ENCODE measurements around the gene SUMO3.
A peak's percentile ranks its signal among the peaks of the same experiment; 100 is the strongest.
"Not testable (repeated sequence)": the region's sequence is repeated elsewhere in the genome, so short reads cannot be mapped to it uniquely, and the experiment has no call there.

The SUMO3 gene

DNA sequence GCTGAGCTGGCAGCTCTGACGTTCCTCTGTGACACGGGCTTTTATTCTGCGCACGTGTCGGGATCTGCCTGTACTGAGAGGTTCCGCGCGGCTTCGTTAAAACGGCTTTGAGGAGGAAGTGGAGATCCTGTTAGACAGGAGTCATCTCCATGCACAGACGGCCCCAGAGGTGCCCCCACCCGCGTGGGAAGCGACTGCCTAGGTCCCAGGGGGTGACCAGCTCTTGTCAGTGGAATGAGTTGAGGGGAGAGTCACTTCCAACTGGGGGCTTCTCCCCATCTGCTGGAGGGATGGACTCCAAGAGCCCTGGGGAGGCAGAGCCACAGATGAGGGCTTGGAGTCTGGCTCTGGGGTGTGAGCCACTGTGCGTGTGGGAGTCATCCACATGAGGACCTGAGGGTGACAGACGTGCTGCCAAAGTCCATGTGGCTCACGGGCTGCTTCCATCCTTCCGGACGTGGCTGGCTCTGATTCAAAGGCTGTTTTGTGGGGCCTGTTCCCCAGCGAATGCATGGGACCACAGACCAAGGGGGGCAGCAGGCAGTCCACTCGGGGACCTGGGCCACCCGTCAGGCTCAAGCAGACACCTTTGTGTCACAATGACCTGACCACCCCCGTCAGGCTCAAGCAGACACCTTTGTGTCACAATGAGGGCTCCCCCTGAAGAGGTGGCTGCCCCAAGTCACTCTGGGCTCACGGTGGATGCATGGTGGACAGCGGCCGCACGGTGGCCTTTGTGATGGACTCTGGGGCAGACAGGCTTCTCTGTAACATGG lies 28.8 kb upstream of the SUMO3 start:
- DNase-seq (ENCODE audit: low read depth), result peak; percentile 44

DNA sequence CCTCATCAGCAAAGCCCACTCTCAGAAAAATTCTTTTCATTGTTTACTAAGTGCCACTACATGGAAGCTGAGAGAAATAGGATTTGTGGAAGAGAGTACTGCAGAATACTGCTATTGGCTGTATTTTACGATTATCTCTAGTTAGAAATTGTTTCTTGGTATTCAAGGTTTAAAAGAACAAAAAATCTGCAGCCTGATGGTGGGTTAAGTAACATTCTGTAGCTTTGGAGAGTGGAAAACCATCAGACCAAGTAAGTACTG lies 28.3 kb upstream of the SUMO3 start:
- DNase-seq (ENCODE audit: low read depth), result no peak

DNA sequence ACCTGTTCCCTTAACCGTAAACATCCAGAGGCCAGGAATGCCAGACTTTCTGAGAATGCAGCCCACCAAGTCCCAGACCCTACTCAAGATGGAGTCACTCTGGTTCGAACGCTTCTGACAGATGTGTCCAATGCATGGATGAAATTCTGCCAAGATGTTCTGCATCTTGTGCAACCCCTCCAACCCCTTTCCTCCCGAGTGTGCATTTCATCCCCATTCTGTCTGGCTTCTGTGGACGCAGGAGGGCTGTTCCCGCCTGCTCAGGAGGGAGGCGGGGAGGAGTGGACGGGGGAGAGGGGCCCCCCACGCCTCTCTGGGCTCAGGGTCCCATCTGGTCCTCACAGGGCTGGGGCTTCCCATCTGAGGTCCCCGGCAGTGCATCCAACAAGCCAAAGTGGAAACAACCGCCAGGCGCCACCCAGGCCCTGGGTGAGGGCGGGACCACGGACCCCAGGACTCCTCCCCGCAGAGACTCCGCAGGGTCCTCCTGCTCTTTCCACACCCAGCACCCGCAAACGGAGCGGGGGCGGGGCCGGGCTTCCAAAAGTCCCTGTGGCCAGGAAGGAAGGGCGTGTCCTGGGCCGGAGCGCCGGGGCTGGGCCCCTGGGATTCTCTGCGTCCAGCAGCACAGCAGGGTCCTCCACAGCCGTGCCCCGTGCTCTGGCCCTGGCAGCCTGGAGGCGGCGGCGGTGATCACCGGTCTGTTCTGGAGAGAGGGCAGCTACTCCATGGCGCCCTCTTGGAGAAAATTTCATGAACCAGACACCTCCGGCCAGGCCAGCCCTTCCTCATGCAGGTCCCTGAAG lies 27.8 kb upstream of the SUMO3 start:
- peak; percentile 51 for DNase-seq (ENCODE audit: low read depth)

DNA sequence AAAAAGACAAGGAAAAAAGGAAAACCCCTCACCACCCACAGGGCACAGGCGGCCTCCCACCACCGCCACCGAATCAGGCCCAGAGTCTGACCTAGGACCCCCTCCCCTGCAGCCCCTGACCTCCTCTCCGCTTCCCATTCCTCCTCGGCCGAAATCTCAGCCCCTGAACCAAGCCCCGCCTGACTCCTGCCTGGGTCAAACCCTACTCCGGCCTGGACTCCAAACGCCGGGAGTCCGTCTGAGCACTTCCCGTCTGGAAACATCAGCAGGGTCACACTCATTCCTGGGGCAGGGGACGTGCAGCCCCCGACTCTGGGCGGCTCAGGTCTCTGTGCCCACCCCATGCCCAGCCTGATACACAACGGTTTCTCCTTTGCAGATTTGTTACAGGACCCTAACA lies 26.4 kb upstream of the SUMO3 start:
- DNase-seq (ENCODE audit: low read depth), result no peak

DNA sequence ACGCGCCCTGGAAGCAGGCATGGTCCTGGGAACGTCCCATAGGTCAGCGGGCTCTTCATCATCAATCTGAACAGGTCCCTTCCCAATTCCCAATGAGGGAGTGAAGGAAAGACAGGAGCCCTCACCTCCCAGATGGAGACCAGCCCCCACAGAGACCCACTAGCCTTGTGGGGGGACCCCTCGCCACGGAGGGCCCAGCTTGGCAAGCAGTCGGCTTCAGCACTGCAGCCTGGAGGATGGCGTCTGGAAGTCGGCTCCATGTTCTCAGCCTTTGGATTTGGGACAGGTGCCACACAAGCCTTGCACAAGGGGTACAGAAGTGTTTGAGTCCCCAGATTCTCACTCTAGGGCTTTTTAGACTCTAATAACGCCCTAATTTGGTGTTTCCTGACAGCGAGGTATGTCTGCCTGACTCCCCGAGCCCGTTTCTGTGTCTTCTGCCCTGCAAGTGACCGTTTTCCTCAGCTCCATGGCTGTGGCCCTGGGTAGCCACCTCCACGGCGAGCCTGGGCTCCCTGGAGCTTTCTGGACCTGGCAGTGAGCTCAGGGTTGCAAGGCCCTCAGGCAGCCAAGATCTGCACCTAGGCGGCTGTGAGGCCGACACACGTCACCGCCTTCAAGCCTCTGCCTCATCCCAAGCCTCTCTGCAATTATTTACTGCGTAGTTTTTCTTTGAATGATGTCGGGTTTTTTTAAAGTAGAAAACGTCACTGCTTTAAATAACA lies 25.0 kb upstream of the SUMO3 start:
- DNase-seq (ENCODE audit: low read depth), result no peak

DNA sequence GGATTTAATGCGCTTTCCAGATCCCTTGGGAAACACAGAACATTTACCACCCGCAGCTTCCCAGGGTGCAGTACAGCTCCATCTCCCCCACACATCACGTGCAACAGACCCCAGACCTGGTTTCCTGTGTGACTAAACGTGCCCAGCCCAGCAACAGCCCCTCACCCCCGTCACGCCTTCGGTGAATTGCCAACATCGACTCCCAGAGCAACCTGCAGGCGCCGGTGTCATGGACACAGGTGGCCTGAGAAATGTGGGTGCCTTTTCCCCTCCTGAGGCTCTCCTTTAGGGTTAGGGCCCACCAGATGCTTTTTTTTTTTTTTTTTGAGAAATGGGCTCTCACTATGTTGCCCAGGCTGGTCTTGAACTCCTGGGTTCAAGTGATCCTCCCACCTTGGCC lies 24.2 kb upstream of the SUMO3 start:
- DNase-seq (ENCODE audit: low read depth), result no peak

DNA sequence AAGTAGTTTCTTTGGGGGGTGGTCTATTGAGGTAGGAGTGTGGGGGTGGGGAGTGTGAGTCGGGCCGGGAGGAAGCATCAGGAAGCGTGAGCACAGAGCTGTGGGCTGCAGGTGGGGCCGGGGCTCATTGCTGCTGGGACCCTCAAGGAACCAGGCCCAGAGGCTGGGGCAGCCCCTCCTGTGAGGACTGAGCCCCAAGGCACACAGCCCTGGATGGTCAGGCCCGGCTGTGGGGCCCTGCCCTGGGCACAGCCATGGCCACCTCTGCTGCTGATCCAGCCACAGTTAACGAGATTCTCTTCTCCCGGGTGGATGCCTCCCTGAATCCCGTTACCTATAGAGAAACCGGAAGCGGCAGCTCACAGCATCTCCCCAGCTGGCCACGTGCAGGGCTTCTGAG lies 22.9 kb upstream of the SUMO3 start:
- no peak for DNase-seq (ENCODE audit: low read depth)

DNA sequence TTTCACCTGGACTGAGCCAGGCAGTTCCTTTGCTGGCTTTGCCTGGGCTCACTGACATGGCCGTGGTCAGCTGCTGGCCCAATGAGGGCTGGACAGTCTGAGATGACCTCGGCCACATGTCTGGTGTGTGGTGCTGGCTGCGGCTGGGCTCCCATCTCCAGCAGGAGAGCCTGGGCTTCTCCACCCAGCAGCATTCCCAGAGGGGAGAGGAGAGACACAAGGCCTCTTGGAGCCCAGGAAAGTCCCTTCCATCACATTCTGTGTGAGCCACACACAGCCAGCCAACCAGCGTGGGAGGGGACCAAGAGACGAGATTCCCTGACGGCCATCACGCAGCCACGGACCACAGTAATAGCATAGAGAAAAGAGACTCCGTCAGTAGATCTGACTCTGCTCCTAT lies 21.1 kb upstream of the SUMO3 start:
- no peak for DNase-seq (ENCODE audit: low read depth)

DNA sequence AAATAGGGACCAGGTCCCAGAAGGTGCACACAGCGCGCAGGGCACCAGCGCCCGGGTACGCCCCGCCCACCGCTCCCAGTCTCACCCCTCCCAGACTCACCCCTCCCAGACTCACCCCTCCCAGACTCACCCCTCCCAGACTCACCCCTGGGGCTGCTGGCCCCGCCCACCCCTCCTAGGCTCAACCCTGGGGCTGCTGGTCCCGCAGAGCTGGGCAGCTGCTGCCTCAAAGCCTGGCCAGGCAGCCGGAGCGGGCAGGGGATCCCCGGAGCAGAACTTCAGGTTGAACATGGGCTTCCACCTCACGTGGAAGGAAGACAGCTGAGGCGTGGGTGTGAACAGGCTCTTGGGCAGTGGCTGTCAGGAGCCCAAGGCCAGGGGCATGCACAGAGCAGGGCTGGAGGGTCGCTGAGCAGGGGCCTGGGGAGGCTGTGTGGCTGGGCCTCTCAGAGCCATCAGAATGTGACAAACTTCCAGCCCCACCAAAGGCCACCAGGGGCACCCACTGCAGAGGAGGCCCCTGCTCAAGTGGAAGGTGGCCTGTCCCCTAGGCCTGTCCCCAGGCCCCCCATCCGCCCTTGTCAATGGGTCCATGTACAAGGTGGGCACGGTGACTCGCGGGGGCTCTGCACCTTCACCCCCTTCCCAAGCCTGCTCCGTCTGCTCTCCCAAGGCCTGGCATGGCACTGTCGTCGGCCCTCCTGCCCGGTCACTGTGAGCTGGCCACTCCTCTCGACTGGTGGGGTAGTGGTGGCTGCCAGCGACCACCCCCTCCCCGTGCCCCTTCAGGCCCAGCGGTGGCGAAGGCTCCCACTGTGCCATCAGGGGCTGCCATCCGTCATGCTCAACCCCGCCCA lies 20.4 kb upstream of the SUMO3 start:
- DNase-seq (ENCODE audit: low read depth), result no peak

DNA sequence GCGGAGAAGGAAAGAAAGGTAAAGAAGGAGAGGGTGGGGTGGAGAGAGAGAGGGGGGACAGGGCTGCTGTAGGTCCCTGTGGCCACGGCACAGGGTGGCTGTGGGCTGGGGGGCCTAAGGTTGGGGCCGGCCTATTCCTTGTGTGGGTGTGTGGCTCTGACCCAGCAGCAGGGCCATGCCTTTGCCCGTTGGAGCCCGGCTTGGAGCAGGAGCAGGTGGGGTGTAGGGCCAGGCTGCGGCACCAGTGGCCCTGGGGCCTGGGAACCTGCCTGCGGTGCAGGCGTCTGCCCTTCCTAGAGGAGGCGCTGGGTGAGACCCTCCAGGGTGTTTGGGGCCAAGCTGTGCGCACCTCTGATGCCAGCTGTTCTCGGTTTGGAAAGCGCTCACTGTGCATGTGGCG lies 19.7 kb upstream of the SUMO3 start:
- no peak for DNase-seq (ENCODE audit: low read depth)

DNA sequence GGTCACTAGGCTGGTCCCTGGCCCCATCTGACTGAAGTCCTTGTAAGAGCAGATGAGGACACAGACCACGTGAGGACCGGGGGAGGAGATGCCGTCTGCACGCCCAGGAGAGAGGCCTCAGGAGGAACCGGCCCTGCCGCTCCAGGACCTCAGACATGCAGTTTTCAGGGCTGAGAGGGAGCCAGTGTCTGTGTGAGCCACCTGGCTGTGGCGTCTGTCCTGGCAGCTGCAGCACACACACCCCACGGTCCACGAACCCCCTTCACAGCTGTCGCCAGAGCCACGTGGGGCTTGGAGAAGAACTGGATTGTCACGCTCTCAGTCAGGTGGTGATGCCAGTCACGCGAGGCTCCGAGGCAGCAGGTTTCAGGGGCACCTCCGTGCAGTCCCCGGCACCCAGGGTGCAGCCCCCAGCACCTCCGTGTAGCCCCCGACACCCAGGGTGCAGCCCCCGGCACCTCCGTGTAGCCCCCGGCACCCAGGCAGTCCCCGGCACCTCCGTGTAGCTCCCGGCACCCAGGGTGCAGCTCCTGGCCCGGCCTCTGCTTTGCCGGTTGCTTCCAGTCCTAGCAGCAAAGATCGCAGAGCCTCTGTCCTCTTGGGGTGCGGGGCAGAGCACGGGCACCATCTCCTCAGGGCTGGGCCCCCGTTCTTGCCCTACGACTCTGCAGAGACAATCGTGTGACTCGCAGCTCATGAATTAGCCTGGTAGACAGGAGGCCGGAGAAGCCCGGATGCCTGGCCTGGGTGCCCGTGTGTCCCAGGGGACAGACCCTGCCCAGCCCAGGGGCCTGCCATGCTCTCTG lies 19.0 kb upstream of the SUMO3 start:
- peak; percentile 28 for DNase-seq (ENCODE audit: low read depth)

DNA sequence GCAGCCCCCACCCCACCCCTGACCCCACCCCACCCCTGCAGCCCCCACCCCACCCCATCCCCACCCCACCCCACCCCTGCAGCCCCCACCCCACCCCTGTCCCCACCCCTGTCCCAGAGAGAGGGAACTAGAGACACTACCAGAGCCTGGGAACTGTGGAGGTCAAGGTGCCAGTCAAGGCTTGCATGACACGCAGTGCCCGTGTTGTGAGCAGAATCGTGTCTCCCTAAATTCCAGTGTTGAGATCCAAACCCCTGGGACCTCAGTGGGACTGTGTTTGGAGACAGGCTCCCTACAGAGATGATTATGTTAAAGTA lies 18.4 kb upstream of the SUMO3 start:
- no peak for DNase-seq (ENCODE audit: low read depth)

DNA sequence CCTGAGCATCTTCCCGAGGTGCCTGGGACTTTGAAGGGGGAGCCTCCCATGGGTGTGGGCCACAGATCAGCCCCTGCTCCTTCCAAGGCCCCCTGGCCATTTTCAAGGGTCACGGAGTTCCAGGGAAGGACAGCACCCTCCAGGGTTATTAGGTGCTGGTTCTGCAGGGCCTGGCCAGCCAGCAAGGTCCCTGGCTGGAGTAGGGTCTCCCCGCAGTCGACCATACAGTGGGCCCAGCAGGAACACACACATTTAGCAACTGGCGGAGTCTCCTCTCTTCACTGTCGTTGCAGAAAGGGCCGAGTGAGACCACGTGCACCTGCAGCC lies 17.7 kb upstream of the SUMO3 start:
- DNase-seq (ENCODE audit: low read depth), result no peak

DNA sequence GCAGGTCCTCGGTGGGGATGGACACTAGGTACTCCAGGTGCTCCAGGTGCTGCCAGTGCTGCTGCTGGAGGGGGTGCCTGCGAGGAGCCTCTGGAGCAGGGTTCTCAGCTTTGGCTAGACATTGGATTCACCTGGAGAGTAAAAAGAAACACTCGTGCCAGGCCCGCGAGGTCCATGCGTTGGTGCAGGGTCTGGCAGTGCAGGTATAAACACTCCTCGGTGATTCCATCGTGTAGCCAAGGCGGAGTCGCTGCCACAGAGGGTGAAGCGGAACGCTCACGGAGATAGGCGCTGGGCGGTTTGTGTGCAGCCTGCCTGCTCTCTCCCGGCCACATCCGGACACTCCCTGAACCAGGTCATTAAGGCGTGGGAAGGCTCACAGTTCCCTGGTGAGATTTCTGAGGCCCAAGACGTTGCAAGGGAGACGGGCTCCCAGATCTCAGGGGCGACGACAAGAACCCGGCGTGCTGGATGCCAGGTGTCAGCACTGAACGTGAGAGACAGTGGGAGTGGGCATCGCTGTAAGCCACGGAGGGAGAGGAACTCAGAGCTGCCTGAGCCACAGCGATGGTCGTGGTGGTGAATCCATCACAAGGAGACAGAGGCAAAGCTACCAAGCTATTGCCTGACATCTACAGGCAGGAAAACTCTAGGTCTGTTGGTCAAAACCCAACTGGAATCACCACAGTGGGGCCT lies 17.2 kb upstream of the SUMO3 start:
- no peak for DNase-seq (ENCODE audit: low read depth)

DNA sequence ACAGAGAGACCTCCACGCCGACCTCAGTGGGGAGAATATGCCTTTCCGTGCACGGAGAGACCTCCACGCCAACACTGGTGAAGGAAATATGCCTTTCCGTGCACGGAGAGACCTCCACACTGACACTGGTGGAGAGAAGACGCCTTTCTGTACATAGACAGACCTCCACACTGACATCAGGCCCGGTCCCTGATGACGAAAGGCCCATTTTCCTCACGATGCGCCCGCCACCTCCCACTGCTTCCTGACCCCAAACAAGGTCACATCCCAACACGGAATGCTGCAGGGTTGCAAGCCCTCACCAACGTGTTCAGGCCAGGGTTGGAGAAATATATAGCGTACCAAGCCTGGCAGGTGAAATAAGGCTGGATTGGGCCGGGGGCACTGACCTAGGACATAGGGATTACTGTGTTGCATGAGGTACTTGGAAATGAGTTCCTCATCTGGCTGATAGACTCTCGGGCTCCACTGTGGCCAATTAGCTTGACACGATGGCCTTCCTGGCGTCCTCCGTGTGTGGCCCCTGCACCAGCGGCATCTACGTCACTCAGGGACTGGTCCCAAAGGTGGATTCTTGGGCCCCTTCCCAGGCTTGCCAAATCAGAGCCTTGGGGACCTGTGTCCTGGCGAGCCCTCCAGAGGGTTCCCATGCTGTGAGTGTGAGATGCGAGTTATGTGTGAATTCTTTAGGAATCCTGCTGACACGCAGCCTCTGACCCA lies 16.5 kb upstream of the SUMO3 start:
- no peak for DNase-seq (ENCODE audit: low read depth)

DNA sequence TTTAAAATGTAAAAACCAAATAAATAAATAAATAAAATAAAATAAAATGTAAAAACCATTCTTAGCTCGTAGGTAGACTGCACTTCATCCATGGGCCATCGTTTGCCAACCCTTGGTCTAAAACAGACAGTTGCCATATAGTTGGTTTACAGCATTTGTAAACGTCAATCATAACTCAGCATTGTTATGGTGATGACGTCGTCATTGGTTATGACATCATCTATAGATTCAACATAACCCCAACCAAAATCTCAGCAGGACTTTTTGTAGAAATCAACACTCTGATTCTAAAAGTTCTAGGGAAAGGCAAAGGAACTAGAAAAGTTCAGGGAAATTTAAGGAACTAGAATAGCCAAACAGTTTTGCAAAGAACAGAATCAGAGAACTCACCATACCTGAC lies 15.8 kb upstream of the SUMO3 start:
- DNase-seq (ENCODE audit: low read depth), result no peak

DNA sequence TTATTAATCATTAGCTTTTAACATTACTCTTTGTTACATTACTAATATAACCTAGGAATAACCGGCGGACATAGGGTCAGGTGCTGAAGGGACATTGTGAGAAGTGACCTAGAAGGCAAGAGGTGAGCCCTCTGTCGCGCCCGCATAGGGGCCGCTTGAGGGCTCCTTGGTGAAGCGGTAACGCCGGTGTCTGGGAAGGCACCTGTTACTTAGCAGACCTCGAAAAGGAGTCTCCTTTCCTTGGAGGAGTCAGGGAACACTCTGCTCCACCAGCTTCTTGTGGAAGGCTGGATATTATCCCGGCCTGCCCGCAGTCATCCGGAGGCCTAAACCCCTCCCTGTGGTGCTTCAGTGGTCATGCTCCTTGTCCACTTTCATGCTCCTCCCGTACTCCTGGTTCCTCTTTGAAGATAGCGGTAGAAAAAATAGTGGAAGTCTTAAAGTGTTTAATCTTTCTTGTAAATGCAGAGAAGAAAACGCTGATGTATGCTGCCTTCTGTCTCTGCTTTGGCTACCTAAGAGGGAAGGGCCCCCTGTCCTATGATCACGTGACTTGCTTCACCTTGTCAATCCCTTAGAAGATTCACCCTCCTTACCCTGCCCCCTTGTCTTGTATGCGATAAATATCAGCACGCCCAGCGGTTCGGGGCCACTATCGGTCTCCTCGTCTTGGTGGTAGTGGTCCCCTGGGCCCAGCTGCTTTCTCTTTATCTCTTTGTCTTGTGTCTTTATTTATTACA lies 14.8 kb upstream of the SUMO3 start:
- DNase-seq (ENCODE audit: low read depth), result not testable (repeated sequence)

DNA sequence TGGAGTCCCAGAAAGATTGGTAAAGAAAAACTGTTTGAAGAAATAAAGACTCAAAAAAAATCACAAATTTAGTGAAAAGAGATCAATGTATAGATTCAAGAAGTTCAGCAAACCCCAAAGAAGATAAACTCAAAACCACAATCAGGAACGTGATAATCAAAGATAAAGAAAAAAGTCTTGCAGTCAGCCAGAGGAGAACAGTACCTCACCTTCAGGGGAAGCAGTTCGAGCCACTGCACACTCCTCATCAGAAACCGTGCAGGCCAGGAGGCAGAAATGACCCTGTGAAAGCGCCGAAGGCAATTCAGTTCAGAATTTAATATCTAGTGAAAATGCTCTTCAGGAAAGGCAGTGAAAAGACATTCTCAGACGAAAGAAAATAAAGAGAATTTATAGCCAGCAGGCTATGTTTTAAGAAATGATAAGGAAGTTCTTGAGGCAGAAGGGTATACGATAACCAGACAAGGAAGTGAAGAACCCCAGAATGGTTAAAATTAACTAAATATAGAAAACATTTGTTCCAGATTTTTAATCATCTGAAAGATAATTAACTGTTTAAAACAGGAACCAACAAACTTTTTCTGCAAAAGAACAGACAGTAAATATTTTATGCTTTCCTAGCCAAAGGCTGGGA lies 13.5 kb upstream of the SUMO3 start:
- no peak for DNase-seq (ENCODE audit: low read depth)

DNA sequence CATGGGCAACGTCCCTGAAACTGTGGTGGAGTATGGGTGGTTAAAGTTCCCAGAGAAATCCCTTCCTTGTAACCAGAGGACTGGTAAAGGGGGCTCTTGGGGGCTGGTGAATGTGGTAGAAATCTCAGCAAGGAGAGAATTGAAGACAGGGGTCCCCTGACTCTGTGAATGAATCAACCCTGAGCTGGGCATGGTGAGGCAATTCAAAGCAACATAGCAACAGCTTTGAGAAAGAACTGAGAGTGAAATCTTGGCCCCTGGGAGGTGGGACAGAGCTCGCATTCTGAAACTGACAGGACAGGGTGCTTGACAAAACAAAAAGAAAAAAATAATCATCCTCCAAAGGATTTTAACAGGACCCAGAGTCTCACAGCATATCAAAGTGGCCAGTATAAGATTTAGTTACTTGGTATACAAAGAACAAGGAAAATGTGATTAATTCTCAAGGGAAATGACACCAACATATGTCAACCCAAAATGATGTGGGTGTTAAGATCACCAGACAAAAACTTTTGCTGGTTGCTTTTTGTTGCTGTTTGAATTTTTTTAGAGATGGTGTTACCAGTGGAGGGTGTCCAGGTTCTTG lies 11.7 kb upstream of the SUMO3 start:
- no peak for DNase-seq (ENCODE audit: low read depth)

Data from fibroblast of gingiva (primary cell).